LNCAP (cell line): ENCODE results near the gene NEFH.

Source experiments
- CTCF ChIP-seq: fragments of 450-650 bp; IDR thresholded peaks from 2 replicates; pipeline ENCODE4 v1.5.1; 2017; ENCODE audit warnings: mild to moderate bottlenecking

NEFH gene

GRCh38 chr22:29478326-29479276 lies 1.4 kb upstream of the NEFH start:
- no peak for TF ChIP-seq CTCF

GRCh38 chr22:29480262-29480511 lies 169 bp downstream of the NEFH start:
- no peak for TF ChIP-seq CTCF

- no peak for TF ChIP-seq CTCF
Measured at GRCh38 chr22:29480512-29481264, 670 bp downstream of the NEFH start.

- TF ChIP-seq CTCF, result no peak
Measured at GRCh38 chr22:29481265-29482000, 1.4 kb downstream of the NEFH start.

- TF ChIP-seq CTCF, result no peak
Measured at GRCh38 chr22:29482253-29482652, 2.2 kb downstream of the NEFH start.

GRCh38 chr22:29482726-29483125 lies 2.7 kb downstream of the NEFH start:
- TF ChIP-seq CTCF, result no peak

- no peak for TF ChIP-seq CTCF
Measured at GRCh38 chr22:29483254-29483653, 3.2 kb downstream of the NEFH start.
